Neural cell (in vitro differentiated cells): ENCODE results near the gene B4GALNT3. TPM values are rescaled to one million over a fixed set of nuclear protein-coding genes. Genes with fewer than 3 reads are reported as not detected.

Experiments used
- H2AFZ ChIP-seq: fragments of 200-600, 300-800 bp; sonication (generic), shearing (Covaris generic); 2 replicates; pipeline ENCODE4 v1.6.0; 2014; ENCODE audit warnings: low read depth, mild to moderate bottlenecking, antibody characterized with exemption, low read length, moderate library complexity
- H3F3A ChIP-seq: fragments of 200-600 bp; shearing (Covaris generic); 2 replicates; pipeline ENCODE4 v1.6.1; 2016; ENCODE audit warnings: mild to moderate bottlenecking, moderate library complexity, mixed read lengths, antibody characterized with exemption, low read length; ENCODE audit not compliant: insufficient read depth, poor library complexity, severe bottlenecking
- H3K27ac ChIP-seq: fragments of 200-600, 300-800 bp; sonication (generic), shearing (Covaris generic); 2 replicates; pipeline ENCODE4 v1.5.1; 2014; ENCODE audit warnings: mild to moderate bottlenecking, low read length, moderate library complexity
- H3K27me3 ChIP-seq: fragments of 300-800, 200-600 bp; sonication (generic), shearing (Covaris generic); 2 replicates; pipeline ENCODE4 v1.6.0; 2014; ENCODE audit warnings: mild to moderate bottlenecking, low read depth, low read length, moderate library complexity; ENCODE audit not compliant: insufficient read depth
- H3K36me3 ChIP-seq: fragments of 300-800, 200-600 bp; sonication (generic), shearing (Covaris generic); 2 replicates; pipeline ENCODE4 v1.5.1; 2014; ENCODE audit warnings: mild to moderate bottlenecking, antibody characterized with exemption, low read length, moderate library complexity; ENCODE audit not compliant: insufficient read depth
- H3K4me2 ChIP-seq: fragments of 300-800, 200-600 bp; sonication (generic), shearing (Covaris generic); 2 replicates; pipeline ENCODE4 v1.6.0; 2014; ENCODE audit warnings: mild to moderate bottlenecking, low read length
- H3K4me3 ChIP-seq: fragments of 300-800, 200-600 bp; sonication (generic), shearing (Covaris generic); 2 replicates; pipeline ENCODE4 v1.5.1; 2014; ENCODE audit warnings: mild to moderate bottlenecking, low read length, moderate library complexity
- H3K79me2 ChIP-seq: fragments of 200-600 bp; shearing (Covaris generic); replicated peaks from 2 replicates; pipeline ENCODE4 v1.6.0; 2014; ENCODE audit warnings: mild to moderate bottlenecking, low read length, moderate library complexity; ENCODE audit not compliant: insufficient read depth
- H3K9ac ChIP-seq: fragments of 300-800, 200-600 bp; sonication (generic), shearing (Covaris generic); 2 replicates; pipeline ENCODE4 v1.6.1; 2016; ENCODE audit warnings: mild to moderate bottlenecking, low read length, mixed read lengths
- H3K9me2 ChIP-seq: fragments of 200-600 bp; shearing (Covaris generic); 2 replicates; pipeline ENCODE4 v1.6.1; 2016; ENCODE audit warnings: mild to moderate bottlenecking, low read length, mixed read lengths; ENCODE audit not compliant: insufficient read depth
- H3K9me3 ChIP-seq: fragments of 200-600, 300-800 bp; sonication (generic), shearing (Covaris generic); 2 replicates; pipeline ENCODE4 v1.6.1; 2016; ENCODE audit warnings: mild to moderate bottlenecking, mixed run types, low read length, moderate library complexity, mixed read lengths
- H4K20me1 ChIP-seq: fragments of 200-600 bp; shearing (Covaris generic); 2 replicates; pipeline ENCODE4 v1.6.1; 2016; ENCODE audit warnings: mild to moderate bottlenecking, mixed run types; ENCODE audit not compliant: insufficient read depth
- CTCF ChIP-seq: fragments of 450-650 bp; IDR thresholded peaks from 2 replicates; pipeline ENCODE4 v1.5.1; 2014; ENCODE audit warnings: antibody characterized with exemption, mild to moderate bottlenecking, moderate library complexity; ENCODE audit not compliant: poor library complexity, severe bottlenecking
- EP300 ChIP-seq: fragments of 450-650 bp; conservative IDR thresholded peaks from 2 replicates; pipeline ENCODE4 v1.6.1; 2014; ENCODE audit warnings: antibody characterized with exemption, mild to moderate bottlenecking, moderate library complexity; ENCODE audit not compliant: poor library complexity, severe bottlenecking
- EZH2 ChIP-seq: fragments of 200-600, 300-800 bp; shearing (Covaris generic), sonication (generic); IDR thresholded peaks from 2 replicates; pipeline ENCODE4 v1.6.1; 2014; ENCODE audit warnings: antibody characterized with exemption, low read length, borderline replicate concordance, mild to moderate bottlenecking; ENCODE audit not compliant: insufficient read depth, poor library complexity, severe bottlenecking
- MXI1 ChIP-seq: fragments of 450-650 bp; conservative IDR thresholded peaks from 2 replicates; pipeline ENCODE4 v1.6.1; 2014; ENCODE audit warnings: antibody characterized with exemption, mild to moderate bottlenecking; ENCODE audit not compliant: poor library complexity, severe bottlenecking
- POLR2AphosphoS5 ChIP-seq: IDR thresholded peaks from 2 replicates; pipeline ENCODE4 v1.6.1; 2012
- RAD21 ChIP-seq: fragments of 450-650 bp; conservative IDR thresholded peaks from 2 replicates; pipeline ENCODE4 v1.6.1; 2014; ENCODE audit warnings: antibody characterized with exemption, mild to moderate bottlenecking, moderate library complexity
- SMC3 ChIP-seq: fragments of 450-650 bp; conservative IDR thresholded peaks from 2 replicates; pipeline ENCODE4 v1.6.1; 2014; ENCODE audit warnings: antibody characterized with exemption, mild to moderate bottlenecking, moderate library complexity; ENCODE audit not compliant: poor library complexity
- TAF1 ChIP-seq: IDR thresholded peaks from 2 replicates; pipeline ENCODE4 v1.6.1; 2012; ENCODE audit warnings: low read depth
- polyA plus RNA-seq: library from polyadenylated mRNA; depleted of rRNA; stranded (reverse); fragments of >200 nt; gene quantifications from 2 replicates; pipeline ENCODE4 v1.2.3, GENCODE V29; 2014
- TF ChIP-seq, protein P1 (sequence below): IDR thresholded peaks from 2 replicates; pipeline ENCODE4 v1.6.1; 2012; ENCODE audit warnings: borderline replicate concordance

Gene B4GALNT3
- polyA plus RNA-seq, 1 donor from 2014 or later: 6.7 TPM

- H3K4me3 ChIP-seq: no peak overlapping the region
- H3K27me3 ChIP-seq: no peaks in the 10 kb centered on the region
- H3K79me2 ChIP-seq: no peaks in the 10 kb centered on the region
- TF ChIP-seq RAD21: no peak
- no peak for TF ChIP-seq POLR2AphosphoS5
- TF ChIP-seq, protein P1, sequence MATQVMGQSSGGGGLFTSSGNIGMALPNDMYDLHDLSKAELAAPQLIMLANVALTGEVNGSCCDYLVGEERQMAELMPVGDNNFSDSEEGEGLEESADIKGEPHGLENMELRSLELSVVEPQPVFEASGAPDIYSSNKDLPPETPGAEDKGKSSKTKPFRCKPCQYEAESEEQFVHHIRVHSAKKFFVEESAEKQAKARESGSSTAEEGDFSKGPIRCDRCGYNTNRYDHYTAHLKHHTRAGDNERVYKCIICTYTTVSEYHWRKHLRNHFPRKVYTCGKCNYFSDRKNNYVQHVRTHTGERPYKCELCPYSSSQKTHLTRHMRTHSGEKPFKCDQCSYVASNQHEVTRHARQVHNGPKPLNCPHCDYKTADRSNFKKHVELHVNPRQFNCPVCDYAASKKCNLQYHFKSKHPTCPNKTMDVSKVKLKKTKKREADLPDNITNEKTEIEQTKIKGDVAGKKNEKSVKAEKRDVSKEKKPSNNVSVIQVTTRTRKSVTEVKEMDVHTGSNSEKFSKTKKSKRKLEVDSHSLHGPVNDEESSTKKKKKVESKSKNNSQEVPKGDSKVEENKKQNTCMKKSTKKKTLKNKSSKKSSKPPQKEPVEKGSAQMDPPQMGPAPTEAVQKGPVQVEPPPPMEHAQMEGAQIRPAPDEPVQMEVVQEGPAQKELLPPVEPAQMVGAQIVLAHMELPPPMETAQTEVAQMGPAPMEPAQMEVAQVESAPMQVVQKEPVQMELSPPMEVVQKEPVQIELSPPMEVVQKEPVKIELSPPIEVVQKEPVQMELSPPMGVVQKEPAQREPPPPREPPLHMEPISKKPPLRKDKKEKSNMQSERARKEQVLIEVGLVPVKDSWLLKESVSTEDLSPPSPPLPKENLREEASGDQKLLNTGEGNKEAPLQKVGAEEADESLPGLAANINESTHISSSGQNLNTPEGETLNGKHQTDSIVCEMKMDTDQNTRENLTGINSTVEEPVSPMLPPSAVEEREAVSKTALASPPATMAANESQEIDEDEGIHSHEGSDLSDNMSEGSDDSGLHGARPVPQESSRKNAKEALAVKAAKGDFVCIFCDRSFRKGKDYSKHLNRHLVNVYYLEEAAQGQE: no peak
- no peak for TF ChIP-seq SMC3
- TF ChIP-seq TAF1: no peak
- TF ChIP-seq EZH2: no peak
- no peak for TF ChIP-seq EP300
- TF ChIP-seq MXI1: no peak
- TF ChIP-seq CTCF: no peak
- no peaks in the 10 kb centered on the region for H3K9me2 ChIP-seq
- no peak overlapping the region for H3K9ac ChIP-seq
- no peak overlapping the region for H3K4me2 ChIP-seq
- H2AFZ ChIP-seq: no peak overlapping the region
- H3F3A ChIP-seq: no peaks in the 10 kb centered on the region
- H3K27ac ChIP-seq: no peak overlapping the region
- no peaks in the 10 kb centered on the region for H3K36me3 ChIP-seq
- no peaks in the 10 kb centered on the region for H4K20me1 ChIP-seq
- no peaks in the 10 kb centered on the region for H3K9me3 ChIP-seq
Measured at GRCh38 chr12:545835-546234, 86.1 kb downstream of the B4GALNT3 start.

DNA sequence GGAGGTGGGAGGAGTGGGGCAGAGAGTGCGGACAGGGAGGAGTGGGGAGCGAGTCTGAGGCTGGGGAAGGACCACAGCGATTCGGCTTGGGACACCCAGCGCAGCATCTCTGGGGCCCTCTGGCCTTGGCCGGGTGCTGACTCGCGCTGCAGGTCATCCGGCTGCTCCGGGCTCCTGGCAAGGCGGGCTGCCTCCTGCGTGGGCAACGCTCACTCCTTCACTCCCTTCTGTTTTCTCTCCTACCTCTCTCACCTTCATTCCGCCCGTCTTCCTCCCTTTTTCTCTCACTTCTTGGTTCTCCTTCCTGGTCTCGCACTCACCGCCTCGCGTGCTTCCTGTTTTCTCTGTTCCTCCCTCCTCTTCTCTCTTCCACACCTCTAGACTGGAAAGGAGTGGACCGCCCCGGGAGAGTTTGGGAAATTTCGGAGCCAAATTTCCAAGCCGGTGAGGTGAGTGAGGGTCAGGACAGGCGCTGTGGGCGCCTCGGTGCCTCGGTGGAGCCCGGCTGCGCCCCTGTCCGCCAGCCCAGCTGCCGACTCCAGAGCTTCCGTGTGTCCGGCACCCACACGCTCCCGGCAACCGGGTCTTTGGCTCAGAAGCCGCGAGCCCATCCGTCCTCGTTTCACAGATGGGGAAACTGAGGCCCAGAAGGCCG, 86.7 kb downstream of the B4GALNT3 start:
- Histone ChIP-seq H2AFZ (no peak overlapping the region), H3F3A (no peaks in the 10 kb centered on the region), H3K27ac (no peak overlapping the region), H4K20me1 (no peaks in the 10 kb centered on the region), H3K9me2 (no peaks in the 10 kb centered on the region), H3K36me3 (no peaks in the 10 kb centered on the region), H3K79me2 (no peaks in the 10 kb centered on the region), H3K4me2 (no peak overlapping the region), H3K27me3 (no peaks in the 10 kb centered on the region), H3K9me3 (no peaks in the 10 kb centered on the region), H3K9ac (no peak overlapping the region), H3K4me3 (no peak overlapping the region)
- TF ChIP-seq, protein P1: no peak
- no peak for TF ChIP-seq MXI1
- no peak for TF ChIP-seq EP300
- no peak for TF ChIP-seq SMC3
- no peak for TF ChIP-seq EZH2
- no peak for TF ChIP-seq RAD21
- TF ChIP-seq POLR2AphosphoS5: no peak
